Fibroblast of lung (primary cell): Measurements from ENCODE around the gene AAR2.

Experiments used
- EZH2 ChIP-seq: IDR thresholded peaks from 2 replicates; pipeline ENCODE4 v1.5.1; 2012; ENCODE audit warnings: low read length, control low read depth, mild to moderate bottlenecking; ENCODE audit errors: missing control alignments
- TF ChIP-seq, protein P1 (sequence below), 2 donors: IDR thresholded peaks in 1 of 2; conservative IDR thresholded peaks in 1 of 2; 1 replicate in 1 of 2; 2 replicates in 1 of 2; pipeline ENCODE4 v1.5.1; 2011 to 2012; ENCODE audit warnings: low read length in 2 of 2, control low read depth in 1 of 2, inconsistent platforms in 1 of 2, low read depth in 1 of 2, mild to moderate bottlenecking in 1 of 2

DNA sequence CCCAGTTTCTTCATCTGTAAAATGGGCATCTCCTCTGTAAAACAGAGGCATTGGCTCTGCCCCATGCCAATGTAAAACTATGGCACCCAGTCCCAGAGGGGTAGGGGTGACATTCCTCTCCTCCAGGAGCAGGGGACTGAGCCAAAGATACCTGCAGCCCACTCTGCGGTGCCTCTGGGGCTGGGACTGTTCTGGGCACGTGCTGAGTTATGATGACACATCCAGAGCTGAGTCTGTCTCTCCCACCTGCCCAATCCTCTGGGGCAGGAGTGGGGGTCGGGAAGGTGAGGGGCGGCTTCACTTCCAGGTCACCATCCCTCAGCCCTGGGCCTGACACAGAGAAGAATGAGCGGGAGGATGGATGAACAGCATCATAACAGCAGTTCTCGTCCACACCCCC lies 29.9 kb downstream of the AAR2 start:
- TF ChIP-seq, protein P1, sequence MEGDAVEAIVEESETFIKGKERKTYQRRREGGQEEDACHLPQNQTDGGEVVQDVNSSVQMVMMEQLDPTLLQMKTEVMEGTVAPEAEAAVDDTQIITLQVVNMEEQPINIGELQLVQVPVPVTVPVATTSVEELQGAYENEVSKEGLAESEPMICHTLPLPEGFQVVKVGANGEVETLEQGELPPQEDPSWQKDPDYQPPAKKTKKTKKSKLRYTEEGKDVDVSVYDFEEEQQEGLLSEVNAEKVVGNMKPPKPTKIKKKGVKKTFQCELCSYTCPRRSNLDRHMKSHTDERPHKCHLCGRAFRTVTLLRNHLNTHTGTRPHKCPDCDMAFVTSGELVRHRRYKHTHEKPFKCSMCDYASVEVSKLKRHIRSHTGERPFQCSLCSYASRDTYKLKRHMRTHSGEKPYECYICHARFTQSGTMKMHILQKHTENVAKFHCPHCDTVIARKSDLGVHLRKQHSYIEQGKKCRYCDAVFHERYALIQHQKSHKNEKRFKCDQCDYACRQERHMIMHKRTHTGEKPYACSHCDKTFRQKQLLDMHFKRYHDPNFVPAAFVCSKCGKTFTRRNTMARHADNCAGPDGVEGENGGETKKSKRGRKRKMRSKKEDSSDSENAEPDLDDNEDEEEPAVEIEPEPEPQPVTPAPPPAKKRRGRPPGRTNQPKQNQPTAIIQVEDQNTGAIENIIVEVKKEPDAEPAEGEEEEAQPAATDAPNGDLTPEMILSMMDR (conservative IDR thresholded peaks at IDR 0.05 in 1 of 2, IDR thresholded peaks at IDR 0.05 in 1 of 2; ENCODE audit: low read depth in 1 of 2, low read length in 2 of 2), result no peak
- no peak for TF ChIP-seq EZH2
